ENCODE data around the gene TPGS1.
"Not testable (repeated sequence)": the region's sequence is repeated elsewhere in the genome, so short reads cannot be mapped to it uniquely, and the experiment has no call there.

Gene TPGS1

DNA sequence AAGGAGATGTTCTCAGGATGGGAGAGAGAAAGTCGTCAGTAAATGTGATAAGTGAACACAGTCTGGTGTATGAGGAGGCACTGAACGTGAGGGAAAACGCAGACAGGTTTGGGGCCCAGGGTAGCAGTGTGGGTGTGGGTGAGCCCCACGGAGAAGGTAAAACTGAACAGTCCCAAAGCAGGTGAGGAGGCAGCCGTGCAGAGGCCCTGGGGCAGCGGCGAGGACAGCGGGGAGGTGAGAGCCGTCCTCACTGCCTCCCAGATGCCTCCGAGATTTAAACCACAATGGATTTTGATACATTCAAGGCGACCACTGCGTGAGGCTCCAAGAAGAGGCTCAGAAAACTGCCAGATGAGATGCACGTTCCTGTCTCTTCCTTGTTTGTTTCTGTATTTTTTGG, 31.9 kb upstream of the TPGS1 start:
- DNase-seq (ENCODE audit: low read depth in 2 of 2, low spot score in 1 of 2) = no peak

DNA sequence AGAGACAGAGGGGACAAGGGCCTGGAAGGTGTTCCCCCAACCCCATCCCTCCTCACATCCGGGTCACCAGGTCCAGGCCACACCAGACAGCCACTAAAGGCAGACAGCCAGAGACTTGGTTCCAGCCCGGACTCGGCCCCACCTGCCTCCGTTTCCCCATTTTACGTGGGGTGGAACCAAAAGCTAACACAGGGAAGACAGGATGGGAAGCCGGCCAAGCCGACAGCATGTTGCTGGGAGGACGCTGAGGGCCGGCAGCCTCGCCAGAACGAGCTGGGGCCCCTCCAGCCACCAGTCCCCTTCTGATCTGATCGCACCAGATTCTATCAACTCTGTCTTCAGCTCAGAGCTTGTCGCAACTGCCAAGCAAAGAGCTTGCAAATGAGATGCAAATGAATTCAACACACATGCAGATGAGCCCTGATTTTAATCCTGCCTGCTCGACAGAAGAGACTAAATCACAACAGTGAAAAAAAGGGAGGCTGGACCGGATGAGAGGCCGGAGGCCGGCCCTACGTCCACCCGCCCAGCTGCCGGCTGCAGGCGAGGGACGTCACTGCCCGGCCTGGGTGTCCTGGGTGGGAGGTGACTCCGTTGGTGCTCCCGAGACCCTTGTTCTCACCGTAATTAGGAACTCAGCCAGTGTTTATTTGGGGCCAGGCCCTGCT, 28.9 kb upstream of the TPGS1 start:
- DNase-seq (ENCODE audit: low read depth in 2 of 2, low spot score in 1 of 2) = no peak

DNA sequence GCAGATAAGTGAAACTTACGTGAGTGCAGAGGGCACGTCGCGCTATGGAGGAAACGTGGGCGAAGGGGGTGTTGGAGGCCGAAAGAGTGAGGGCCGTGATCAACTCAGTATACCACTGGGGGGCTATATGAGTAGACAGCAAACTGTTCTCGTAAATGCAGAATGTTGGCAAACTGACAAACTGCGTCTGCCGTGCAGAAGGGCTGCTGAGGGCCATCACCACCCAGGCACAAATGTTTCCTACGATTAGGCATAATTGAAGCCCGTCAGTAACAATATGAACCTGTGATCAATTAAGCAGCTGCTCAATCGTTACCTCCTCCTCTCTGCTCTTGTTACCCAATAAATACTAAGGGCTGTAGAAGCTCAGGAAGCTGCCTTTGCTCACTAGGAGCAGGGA, 28.3 kb upstream of the TPGS1 start:
- DNase-seq (ENCODE audit: low read depth in 2 of 2, low spot score in 1 of 2) = no peak

DNA sequence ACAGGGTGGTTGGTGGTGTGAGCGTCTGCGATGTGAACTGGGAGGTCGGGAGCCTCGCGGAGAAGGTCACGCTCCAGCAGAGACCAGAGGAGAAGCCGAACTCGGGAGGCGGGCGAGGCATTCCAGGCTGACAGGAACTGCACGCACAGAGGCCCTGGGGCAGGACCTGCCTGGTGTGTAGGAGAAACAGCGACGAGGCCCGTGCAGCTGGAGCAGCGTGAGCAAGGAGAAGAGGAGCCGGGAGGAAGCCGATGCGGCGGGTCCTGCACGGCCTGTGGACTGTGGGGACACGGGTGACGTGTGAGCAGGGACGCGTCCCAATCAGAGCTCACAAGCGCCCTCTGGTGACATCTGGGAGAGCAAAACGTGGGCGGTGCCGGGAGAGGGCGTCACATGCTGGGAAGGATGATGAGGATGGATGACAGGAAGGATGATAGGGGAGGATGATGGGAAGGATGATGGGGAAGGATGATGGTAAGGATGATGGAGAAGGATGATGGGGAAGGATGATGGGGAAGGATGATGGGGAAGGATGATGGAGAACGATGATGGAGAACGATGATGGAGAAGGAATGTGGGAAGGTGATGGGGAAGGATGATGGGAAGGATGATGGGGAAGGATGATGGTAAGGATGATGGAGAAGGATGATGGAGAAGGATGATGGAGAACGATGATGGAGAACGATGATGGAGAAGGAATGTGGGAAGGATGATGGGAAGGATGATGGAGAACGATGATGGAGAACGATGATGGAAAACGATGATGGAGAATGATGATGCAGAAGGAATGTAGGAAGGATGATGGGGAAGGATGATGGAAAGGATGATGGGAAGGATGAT, 27.1 kb upstream of the TPGS1 start:
- DNase-seq (ENCODE audit: low read depth in 2 of 2, low spot score in 1 of 2) = no peak

DNA sequence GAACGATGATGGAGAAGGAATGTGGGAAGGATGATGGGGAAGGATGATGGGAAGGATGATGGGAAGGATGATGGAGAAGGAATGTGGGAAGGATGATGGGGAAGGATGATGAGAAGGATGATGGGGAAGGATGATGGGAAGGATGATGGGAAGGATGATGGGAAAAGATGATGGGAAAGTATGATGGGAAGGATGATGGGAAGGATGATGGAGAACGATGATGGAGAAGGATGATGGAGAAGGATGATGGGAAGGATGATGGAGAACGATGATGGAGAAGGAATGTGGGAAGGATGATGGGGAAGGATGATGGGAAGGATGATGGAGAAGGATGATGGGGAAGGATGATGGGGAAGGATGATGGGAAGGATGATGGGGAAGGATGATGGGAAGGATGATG, 26.2 kb upstream of the TPGS1 start:
- not testable (repeated sequence) for DNase-seq (ENCODE audit: low read depth in 2 of 2, low spot score in 1 of 2)

DNA sequence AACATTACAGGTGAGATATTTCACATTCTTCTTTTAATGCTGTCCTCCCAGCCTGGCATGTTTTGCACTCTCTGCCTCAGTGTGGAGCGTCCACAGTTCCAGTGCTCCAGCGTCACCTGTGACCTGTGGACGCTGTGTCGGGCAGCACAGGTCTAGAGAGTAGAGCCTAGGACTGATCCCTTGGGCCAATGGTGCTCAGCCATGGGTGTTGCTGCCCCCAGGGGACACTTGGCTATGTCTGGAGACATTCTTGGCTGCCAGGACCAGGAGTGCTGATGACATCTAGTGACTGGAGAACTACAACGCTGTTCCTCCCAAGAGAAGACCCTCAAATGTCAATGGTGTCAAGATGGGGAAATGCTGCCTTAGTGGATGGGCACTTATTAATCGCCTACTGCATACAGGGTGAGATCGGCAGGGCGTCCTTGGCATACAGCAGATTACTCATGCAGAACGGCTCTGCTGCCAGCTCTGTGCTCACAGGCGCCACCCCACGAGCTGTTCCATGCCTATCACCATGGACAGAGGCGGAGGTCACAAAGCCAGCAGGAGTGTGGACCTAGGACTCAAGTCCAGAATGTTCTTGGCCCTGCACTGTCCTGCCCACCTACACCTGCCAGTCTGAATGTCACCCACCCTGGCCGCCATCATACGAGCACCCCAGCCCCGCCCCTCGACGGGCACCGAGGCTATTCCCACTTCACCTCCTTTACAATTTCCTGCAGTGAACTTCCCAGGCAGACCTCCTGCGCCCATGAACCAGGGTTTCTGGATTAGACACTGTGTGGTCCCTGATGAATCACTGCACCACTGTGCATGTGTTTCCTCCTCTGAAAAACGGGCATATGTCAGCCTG, 24.9 kb upstream of the TPGS1 start:
- DNase-seq (ENCODE audit: low read depth in 2 of 2, low spot score in 1 of 2) = no peak

DNA sequence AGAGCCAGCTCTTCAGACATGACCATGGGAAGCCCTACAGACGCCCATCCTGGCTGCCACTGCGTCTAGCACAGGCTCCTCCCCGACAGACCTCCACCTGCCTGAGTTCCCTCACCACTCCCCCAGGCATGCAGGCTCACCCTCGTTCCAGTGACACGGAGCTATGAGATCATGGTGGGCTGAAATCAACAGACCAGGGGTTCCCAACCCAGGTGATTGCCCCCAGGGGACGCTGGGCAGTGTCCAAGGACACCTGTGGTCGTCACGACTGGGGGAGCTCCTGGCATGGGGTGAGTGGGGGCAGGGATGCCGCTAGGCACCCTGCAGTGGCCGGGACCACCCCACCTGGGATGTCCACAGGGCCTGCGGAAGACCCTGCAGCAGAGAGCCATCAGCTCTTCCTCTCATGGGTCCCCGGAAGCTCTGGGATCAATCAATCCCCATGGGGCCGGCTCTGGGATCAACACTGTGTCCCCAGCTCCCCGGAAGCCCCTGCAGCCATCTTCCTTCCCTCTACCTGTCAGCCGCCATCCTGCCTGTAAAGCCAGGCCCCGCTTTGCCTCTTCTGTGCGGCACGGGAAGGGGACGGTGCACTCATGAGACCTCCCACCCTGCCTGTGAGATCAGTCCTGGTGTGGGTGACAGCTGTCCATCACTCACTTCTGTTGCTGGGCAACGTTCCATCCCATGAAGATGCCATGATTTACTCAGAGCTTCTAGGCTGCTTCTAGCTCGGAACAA, 23.8 kb upstream of the TPGS1 start:
- no peak for DNase-seq (ENCODE audit: low read depth in 2 of 2, low spot score in 1 of 2)

DNA sequence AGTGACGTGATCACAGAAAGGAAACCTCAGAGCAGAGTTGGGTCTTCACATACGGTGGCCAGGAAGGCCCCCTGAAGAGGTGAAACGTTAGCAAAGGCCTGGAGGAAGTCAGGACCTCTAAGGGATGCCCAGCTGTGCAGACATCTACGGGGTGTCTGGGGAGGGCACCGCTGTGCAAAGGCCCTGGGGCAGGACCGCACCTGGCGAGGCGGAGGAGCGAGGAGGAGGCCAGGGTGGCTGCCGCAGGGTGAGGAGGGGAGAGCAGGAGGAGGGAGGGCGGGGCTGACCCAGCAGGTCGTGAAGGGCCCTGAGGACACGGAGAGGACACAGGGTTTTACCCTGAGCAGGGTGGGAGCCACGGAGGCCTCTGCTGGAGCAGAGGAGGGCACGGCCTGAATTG, 22.8 kb upstream of the TPGS1 start:
- no peak for DNase-seq (ENCODE audit: low read depth in 2 of 2, low spot score in 1 of 2)

DNA sequence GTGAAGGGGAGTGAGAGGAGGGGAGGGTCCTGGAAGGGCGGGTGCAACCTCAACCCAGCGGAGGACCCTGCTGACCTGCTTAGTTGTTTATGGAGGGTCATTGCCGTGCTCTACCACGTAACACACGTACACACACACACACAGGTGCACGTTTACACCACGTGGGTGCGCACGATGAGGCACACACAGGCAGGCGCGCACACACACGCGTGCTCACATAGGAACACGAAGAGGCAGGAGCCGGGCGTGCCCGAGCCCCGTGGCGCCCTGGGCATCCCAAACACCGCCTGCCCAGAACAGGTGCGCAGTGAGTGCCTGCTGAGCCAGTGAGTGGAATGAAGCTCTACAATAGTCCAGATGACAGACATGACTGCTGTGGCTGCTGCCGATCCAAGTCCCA, 22.2 kb upstream of the TPGS1 start:
- no peak for DNase-seq (ENCODE audit: low read depth in 2 of 2, low spot score in 1 of 2)

DNA sequence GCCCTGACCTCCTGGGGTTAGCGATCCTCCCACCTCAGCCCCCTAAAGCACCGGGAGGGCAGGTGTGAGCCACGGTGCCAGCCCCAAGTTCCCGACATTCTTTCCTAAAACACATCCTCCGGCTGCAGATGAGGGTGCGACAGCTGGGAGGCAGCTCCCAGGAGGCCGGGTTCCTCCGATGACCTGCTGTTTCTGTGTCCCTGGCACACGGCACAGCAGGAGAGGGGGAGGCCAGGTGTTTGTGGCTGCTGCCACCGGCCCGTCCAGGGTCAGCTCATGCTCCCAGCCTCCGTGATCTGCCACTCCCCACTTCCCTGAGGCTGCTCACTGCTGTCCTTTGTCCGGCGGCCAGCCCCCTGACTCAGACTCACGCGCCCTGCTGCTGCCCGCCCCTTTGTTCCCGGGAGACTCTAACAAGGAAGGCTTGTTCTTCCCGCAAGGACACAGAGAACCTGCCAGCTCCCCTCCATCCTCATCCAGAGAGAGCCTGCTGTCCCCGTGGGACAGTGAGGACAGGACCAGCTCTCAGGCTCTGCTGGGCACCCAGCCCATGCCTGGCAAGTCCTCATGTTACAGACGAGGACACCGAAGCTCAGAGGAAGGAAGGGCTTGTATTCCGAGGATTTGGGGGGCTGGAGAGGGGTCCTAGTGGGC, 21.6 kb upstream of the TPGS1 start:
- no peak for DNase-seq (ENCODE audit: low read depth in 2 of 2, low spot score in 1 of 2)

DNA sequence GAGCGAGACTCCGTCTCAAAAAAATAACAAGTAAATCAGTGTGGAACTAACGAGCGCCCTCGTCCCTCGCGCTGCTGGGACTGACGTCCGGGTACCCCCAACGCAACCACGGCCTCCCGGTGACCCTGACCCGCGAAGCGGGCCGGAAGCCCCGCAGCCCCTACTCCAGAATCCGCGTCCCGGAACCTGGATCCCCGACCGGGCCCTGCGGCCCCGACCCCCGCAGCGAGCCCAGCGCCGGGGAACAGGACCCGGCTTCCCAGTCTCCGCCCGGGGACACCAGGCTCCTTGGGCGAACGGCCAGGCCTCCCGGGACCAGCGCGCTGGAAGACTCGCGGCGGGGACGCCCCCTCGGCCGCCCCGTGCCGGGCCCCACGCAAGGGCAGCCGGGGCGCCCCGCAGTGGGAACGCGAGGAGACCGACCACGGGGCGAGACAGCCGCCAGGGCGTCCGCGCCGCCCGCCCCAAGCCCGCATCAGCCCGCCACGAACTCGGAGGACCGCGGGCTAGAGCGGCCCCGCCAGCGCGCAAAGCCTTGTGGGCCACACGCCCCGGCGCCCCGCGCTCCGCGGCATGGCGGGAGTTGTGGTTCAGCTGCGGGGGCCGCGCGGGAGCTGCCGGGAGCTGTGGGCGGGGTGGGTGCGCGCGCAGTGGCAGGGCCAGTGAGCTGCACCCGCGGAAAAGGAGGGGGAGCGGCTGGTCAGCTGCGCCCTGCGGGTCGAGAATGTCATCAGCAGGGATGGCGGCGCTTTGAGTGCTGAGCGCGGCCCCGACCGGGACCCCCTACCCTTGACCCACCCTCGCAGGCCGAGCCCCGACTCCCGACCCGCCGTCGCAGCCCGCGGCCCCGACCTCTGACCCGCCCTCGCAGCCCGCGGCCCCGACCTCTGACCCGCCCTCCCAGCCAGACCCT, 18.5 kb upstream of the TPGS1 start:
- DNase-seq (ENCODE audit: low read depth in 2 of 2, low spot score in 1 of 2) = peak; percentile 80 to 89

DNA sequence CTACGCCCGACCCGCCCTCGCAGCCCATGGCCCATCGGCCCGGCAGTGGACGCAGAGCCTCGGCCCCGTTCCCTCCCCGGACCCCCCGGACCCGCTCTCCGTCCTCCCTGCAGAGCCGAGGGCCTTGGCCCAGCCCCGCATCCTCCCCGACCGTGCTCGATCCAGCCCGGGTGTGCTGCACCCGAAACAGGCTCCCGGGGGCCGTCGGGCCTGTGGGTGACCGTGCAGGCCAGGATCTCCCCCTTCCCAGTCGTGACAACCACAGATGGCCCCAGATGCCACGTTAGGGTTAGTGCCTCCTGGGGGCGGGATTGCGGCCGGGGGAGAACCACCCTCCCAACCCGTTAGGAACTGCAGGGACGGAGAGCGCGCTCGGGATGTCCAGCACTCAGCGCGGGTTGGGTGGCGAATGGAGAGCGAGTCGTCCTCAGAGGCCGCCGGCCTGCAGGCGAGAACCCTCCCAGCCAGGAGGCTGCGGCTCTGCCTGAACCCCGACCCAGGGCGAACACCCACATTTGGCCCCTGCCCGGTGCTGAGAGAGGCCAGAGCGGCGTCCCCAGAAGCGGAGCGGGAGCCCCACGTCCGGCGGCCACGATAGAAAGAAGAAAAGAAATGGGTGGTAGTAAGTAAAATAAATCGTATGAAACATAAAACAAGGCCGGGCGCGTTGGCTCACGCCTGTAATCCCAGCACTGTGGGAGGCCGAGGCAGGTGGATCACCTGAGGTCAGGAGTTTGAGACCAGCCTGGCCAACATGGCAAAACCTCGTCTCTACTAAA, 17.7 kb upstream of the TPGS1 start:
- DNase-seq (ENCODE audit: low read depth in 2 of 2, low spot score in 1 of 2) = no peak

DNA sequence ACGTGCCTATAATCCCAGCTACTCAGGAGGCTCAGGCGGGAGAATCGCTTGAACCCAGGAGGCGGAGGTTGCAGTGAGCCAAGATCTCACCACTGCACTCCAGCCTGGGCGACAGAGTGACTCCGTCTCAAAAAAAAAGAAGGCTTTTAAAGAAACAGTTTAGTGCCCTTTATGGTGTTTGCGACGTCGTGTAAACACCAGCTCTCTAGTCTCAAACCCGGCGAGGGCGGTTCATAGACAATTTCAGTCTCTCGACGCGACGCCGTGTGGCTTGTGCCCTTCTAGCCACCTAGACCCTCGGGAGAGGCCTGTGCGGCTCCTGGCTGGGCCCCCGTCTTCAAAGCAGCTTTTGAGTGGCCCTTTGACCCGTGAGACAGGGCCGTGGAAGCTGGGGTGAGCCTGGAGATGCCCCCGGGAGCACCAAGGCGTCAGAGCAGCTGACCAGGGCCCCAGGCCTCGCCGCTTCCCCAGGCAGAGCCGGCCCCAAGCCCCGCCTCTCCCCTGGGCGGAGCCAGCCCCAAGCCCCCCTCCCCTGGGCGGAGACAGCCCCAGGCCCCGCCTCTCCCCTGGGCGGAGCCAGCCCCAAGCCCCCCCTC, 16.1 kb upstream of the TPGS1 start:
- DNase-seq (ENCODE audit: low read depth in 2 of 2, low spot score in 1 of 2) = no peak

DNA sequence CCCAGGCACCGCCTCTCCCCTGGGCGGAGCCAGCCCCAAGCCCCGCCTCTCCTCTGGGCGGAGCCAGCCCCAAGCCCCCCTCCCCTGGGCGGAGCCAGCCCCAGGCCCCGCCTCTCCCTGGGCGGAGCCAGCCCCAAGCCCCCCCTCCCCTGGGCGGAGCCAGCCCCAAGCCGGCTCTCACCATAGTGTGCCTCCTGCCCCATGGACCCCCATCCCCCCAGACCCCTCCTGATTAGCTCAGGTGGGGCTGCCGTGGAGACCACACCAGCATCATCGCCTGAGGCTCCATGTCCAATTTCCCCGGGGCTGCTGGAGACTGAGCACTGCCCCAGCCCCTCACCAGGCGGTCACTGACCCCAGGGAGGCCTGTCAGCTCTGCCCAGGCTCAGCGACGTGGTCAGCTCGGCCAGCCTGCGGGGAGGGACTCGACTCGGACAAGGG, 15.2 kb upstream of the TPGS1 start:
- DNase-seq (ENCODE audit: low read depth in 2 of 2, low spot score in 1 of 2) = no peak

DNA sequence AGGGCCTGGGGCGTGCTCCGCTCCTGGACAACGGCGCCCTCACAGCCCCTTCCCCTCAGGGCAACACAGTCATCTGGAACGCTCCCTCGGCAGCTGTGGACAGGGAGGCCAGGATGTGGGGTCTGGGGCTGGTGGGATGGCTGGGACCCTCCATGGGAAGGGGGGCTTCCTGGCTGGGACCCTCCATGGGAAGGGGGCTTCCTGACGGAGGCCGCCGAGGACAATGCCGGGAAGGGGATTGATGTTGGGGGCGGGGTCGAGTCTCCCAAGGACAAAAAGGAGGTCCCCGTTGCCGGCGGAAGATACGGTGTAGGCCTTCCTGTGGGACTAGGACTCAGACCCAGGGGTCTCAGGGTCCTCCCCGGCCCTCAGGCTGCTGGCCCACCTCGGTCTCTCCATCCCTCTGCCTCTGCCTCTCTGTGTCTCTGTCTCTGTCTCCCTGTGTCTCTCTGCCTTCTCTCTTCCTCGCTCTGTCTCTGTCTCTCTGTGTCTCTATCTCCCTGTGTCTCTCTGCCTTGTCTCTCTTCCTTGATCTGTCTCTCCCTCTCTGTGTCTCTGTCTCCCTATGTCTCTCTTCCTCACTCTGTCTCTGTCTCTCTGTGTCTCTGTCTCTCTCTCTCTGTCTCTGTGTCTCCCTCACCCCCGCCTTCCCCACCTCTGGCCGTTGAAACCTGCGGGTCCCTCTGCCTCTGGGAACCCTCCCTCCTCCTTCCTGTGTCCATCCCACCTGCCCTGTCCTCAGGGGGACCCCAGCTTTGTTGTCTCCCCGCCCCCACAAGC, 13.7 kb upstream of the TPGS1 start:
- no peak for DNase-seq (ENCODE audit: low read depth in 2 of 2, low spot score in 1 of 2)

DNA sequence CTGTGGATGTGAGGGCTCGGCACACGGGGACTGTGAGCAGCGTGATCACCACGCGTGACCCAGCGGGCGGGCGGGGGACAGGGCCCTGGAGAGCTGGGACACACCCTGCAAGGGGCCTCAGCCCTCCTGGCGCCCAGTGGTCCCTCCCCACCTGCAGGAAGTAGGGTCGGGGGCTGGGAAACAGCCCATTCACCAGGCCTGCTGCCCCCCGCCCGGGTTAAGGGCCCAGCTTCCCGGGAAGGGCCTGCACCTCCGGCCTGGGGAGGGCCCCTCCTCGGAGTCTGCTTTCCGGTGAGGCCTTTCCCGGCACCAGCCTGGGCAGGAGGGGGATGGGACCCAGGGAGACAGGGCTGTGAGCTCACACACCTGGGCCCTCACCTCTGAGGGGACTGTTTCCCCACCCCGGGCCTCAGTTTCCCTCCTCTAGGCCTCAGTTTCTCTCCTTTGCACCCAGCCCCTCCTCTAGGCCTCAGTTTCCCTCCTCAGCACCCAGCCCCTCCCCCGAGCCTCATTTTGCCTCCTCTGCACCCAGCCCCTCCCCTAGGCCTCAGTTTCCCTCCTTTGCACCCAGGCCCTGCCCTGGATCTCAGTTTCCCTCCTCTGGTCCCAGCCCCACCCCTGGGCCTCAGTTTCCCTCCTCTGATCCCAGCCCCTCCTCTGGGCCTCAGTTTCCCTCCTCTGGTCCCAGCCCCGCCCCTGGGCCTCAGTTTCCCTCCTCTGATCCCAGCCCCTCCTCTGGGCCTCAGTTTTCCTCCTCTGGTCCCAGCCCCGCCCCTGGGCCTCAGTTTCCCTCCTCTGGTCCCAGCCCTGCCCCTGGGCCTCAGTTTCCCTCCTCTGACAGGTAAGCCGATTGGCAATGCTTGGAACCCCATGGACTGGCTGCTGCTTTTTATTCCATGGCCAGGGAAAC, 12.9 kb upstream of the TPGS1 start:
- DNase-seq (ENCODE audit: low read depth in 2 of 2, low spot score in 1 of 2) = no peak

DNA sequence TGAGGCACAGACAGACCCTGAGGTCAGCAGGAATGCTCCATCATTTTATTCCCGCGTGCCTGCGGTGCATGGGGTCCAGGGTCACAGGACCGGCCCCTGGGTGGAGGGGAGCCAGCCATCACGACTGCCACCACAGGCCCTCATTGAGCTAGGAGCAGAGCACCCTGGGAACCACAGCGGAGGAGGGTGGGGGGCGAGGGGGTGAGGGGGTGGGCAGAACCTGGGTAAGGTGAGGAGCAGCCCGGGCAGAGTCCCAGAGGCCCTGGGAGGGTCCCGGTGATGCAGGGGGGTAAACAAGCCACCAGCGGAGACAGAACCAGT, 12.3 kb upstream of the TPGS1 start:
- DNase-seq (ENCODE audit: low read depth in 2 of 2, low spot score in 1 of 2) = no peak

Data from stimulated activated CD8-positive, alpha-beta memory T cell treated with anti-CD3 and anti-CD28 coated beads, Interleukin-4, amount 100 ng/mL, for 1 hour (primary cell).